ENCODE measurements around the gene MIAT.

MIAT gene

GRCh38 chr22:26680485-26680884 lies 23.1 kb downstream of the MIAT start:
- H3K4me1 ChIP-seq (ENCODE audit: low read depth, poor library complexity, severe bottlenecking) = no peaks in the 10 kb centered on the region
- TF ChIP-seq CTCF (conservative IDR thresholded peaks at IDR 0.05; ENCODE audit: low read depth, low read length) = no peak
- H3K9ac ChIP-seq = no peak overlapping the region
- no peak overlapping the region for H3K4me3 ChIP-seq (IDR thresholded peaks at IDR 0.05; ENCODE audit: insufficient read depth, low read depth, low read length)
- no peak overlapping the region for H3K27ac ChIP-seq
- H2AFZ ChIP-seq (ENCODE audit: low read depth) = no peak overlapping the region
- no peaks in the 10 kb centered on the region for H3K27me3 ChIP-seq (ENCODE audit: insufficient read depth, low read depth)
- no peaks in the 10 kb centered on the region for H3K79me2 ChIP-seq (ENCODE audit: insufficient read depth, low read depth)
- H3K4me2 ChIP-seq = no peak overlapping the region
- no peaks in the 10 kb centered on the region for H4K20me1 ChIP-seq (ENCODE audit: insufficient read depth)
- H3K36me3 ChIP-seq (ENCODE audit: insufficient read depth) = no peaks in the 10 kb centered on the region

GRCh38 chr22:26681395-26681821 lies 24.0 kb downstream of the MIAT start:
- H3K79me2 ChIP-seq (ENCODE audit: insufficient read depth, low read depth) = no peaks in the 10 kb centered on the region
- TF ChIP-seq CTCF (conservative IDR thresholded peaks at IDR 0.05; ENCODE audit: low read depth, low read length) = no peak
- H3K4me1 ChIP-seq (ENCODE audit: low read depth, poor library complexity, severe bottlenecking) = no peaks in the 10 kb centered on the region
- H3K27me3 ChIP-seq (ENCODE audit: insufficient read depth, low read depth) = no peaks in the 10 kb centered on the region
- H3K4me3 ChIP-seq (IDR thresholded peaks at IDR 0.05; ENCODE audit: insufficient read depth, low read depth, low read length) = no peak overlapping the region
- H4K20me1 ChIP-seq (ENCODE audit: insufficient read depth) = no peaks in the 10 kb centered on the region
- H3K4me2 ChIP-seq = no peak overlapping the region
- H3K27ac ChIP-seq = no peak overlapping the region
- no peak overlapping the region for H3K9ac ChIP-seq
- no peaks in the 10 kb centered on the region for H3K36me3 ChIP-seq (ENCODE audit: insufficient read depth)
- no peak overlapping the region for H2AFZ ChIP-seq (ENCODE audit: low read depth)

GRCh38 chr22:26684168-26684567 lies 26.8 kb downstream of the MIAT start:
- Histone ChIP-seq H4K20me1 (ENCODE audit: insufficient read depth) (no peaks in the 10 kb centered on the region), H3K9ac (no peak overlapping the region), H2AFZ (ENCODE audit: low read depth) (no peak overlapping the region), H3K4me3 (IDR thresholded peaks at IDR 0.05; ENCODE audit: insufficient read depth, low read depth, low read length) (no peak overlapping the region), H3K27me3 (ENCODE audit: insufficient read depth, low read depth) (no peaks in the 10 kb centered on the region), H3K4me1 (ENCODE audit: low read depth, poor library complexity, severe bottlenecking) (no peaks in the 10 kb centered on the region), H3K79me2 (ENCODE audit: insufficient read depth, low read depth) (no peaks in the 10 kb centered on the region), H3K36me3 (ENCODE audit: insufficient read depth) (no peaks in the 10 kb centered on the region), H3K4me2 (no peak overlapping the region), H3K27ac (no peak overlapping the region)
- TF ChIP-seq CTCF (conservative IDR thresholded peaks at IDR 0.05; ENCODE audit: low read depth, low read length) = no peak

GRCh38 chr22:26685601-26686000 lies 28.2 kb downstream of the MIAT start:
- H4K20me1 ChIP-seq (ENCODE audit: insufficient read depth) = no peaks in the 10 kb centered on the region
- no peaks in the 10 kb centered on the region for H3K36me3 ChIP-seq (ENCODE audit: insufficient read depth)
- H3K79me2 ChIP-seq (ENCODE audit: insufficient read depth, low read depth) = no peaks in the 10 kb centered on the region
- H2AFZ ChIP-seq (ENCODE audit: low read depth) = no peak overlapping the region
- no peaks in the 10 kb centered on the region for H3K27me3 ChIP-seq (ENCODE audit: insufficient read depth, low read depth)
- TF ChIP-seq CTCF (conservative IDR thresholded peaks at IDR 0.05; ENCODE audit: low read depth, low read length) = no peak
- H3K27ac ChIP-seq = no peak overlapping the region
- no peak overlapping the region for H3K4me2 ChIP-seq
- H3K9ac ChIP-seq = no peak overlapping the region
- H3K4me1 ChIP-seq (ENCODE audit: low read depth, poor library complexity, severe bottlenecking) = no peaks in the 10 kb centered on the region
- no peak overlapping the region for H3K4me3 ChIP-seq (IDR thresholded peaks at IDR 0.05; ENCODE audit: insufficient read depth, low read depth, low read length)
